DMS114 treated with DMSO at 0.1 percent for 48 hours (cell line): Measurements from ENCODE around the gene SRGAP1.
"Not testable (repeated sequence)": the region's sequence is repeated elsewhere in the genome, so short reads cannot be mapped to it uniquely, and the experiment has no call there.

Source experiments
- DNase-seq: peaks from one replicate; lab custom pipeline; 2025; ENCODE audit not compliant: unreplicated experiment; lab: John Stamatoyannopoulos, UW

SRGAP1 gene

GRCh38 chr12:64001439-64001838 lies 156.9 kb downstream of the SRGAP1 start:
- no peak for DNase-seq

GRCh38 chr12:64004641-64005040 lies 160.1 kb downstream of the SRGAP1 start:
- DNase-seq, result no peak

- no peak for DNase-seq
Measured at GRCh38 chr12:64006211-64006825, 161.8 kb downstream of the SRGAP1 start.

GRCh38 chr12:64007853-64008252 lies 163.4 kb downstream of the SRGAP1 start:
- DNase-seq, result no peak

- no peak for DNase-seq
Measured at GRCh38 chr12:64008596-64008995, 164.1 kb downstream of the SRGAP1 start.

- DNase-seq, result no peak
Measured at GRCh38 chr12:64009321-64010068, 165.0 kb downstream of the SRGAP1 start.

GRCh38 chr12:64010069-64010686 lies 165.7 kb downstream of the SRGAP1 start:
- DNase-seq, result no peak

GRCh38 chr12:64016521-64016920 lies 172.0 kb downstream of the SRGAP1 start:
- DNase-seq, result no peak

GRCh38 chr12:64018116-64018515 lies 173.6 kb downstream of the SRGAP1 start:
- not testable (repeated sequence) for DNase-seq

GRCh38 chr12:64018524-64018923 lies 174.0 kb downstream of the SRGAP1 start:
- no peak for DNase-seq

GRCh38 chr12:64019101-64019500 lies 174.6 kb downstream of the SRGAP1 start:
- DNase-seq, result no peak

- no peak for DNase-seq
Measured at GRCh38 chr12:64019654-64020053, 175.2 kb downstream of the SRGAP1 start.

- no peak for DNase-seq
Measured at GRCh38 chr12:64025174-64025958, 180.9 kb downstream of the SRGAP1 start.

GRCh38 chr12:64027311-64027710 lies 182.8 kb downstream of the SRGAP1 start:
- no peak for DNase-seq

- DNase-seq, result no peak
Measured at GRCh38 chr12:64028541-64028940, 184.0 kb downstream of the SRGAP1 start.

GRCh38 chr12:64029013-64029857 lies 184.7 kb downstream of the SRGAP1 start:
- DNase-seq, result no peak

- no peak for DNase-seq
Measured at GRCh38 chr12:64030155-64030554, 185.7 kb downstream of the SRGAP1 start.

GRCh38 chr12:64034056-64034455 lies 189.6 kb downstream of the SRGAP1 start:
- not testable (repeated sequence) for DNase-seq

GRCh38 chr12:64034901-64035576 lies 190.5 kb downstream of the SRGAP1 start:
- no peak for DNase-seq

GRCh38 chr12:64036414-64036813 lies 191.9 kb downstream of the SRGAP1 start:
- DNase-seq, result no peak
